NOMO-1 (cell line): ENCODE data around the gene CSAD.

Source experiments
- DNase-seq, 2 experiments: peaks; one replicate each; lab custom pipeline; 2025; ENCODE audit not compliant: unreplicated experiment in 2 of 2; lab: John Stamatoyannopoulos, UW

Gene CSAD

GRCh38 chr12:53159195-53159839 is 21.4 kb downstream of the CSAD start:
- DNase-seq: peak; percentile 50 to 60

DNA sequence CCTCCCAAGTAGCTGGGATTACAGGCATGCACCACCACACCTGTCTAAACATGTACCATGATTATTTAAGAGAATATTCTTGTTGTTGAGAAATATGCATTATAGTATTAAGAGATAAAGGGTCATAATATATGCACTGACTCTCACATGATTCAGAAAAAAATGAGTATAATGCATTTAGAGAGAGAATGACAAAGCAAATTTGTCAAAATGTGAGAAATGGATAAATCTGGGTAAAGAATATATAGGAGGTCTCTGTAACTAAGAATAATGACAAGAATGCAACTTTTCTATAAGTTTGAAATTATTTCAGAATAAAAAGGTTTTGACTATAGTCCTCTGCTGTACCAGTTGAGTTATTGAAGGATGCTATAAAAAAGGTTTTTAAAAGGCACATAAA is 28.3 kb downstream of the CSAD start:
- DNase-seq: no peak

- DNase-seq: no peak
Observed at GRCh38 chr12:53151039-53151438, 29.7 kb downstream of the CSAD start.

DNA sequence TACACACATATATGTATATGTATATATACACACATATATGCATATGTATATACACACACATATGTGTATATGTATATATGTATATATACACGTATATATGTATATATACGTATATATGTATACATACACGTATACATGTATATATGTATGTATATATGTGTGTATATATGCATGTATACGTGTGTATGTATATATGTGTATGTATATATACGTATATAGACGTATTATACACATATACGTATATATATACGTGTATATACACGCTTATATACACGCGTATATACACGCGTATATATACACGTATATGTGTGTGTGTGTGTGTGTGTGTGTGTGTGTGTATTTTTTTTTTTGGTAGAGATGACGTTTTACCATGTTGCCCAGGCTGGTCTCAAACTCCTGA is 33.1 kb downstream of the CSAD start:
- no peak for DNase-seq

DNA sequence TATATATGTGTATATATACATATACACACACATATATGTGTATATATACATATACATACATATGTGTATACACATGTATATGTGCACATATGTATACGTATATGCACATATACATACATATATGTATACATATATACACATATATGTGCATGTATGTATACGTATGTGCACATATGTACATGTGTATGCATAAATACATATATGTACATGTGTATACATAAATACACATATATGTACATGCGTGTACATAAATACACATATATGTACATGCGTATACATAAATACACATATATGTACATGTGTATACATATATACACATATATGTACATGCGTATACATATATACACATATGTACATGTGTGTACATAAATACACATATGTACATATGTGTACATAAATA is 33.5 kb downstream of the CSAD start:
- DNase-seq: no peak

DNA sequence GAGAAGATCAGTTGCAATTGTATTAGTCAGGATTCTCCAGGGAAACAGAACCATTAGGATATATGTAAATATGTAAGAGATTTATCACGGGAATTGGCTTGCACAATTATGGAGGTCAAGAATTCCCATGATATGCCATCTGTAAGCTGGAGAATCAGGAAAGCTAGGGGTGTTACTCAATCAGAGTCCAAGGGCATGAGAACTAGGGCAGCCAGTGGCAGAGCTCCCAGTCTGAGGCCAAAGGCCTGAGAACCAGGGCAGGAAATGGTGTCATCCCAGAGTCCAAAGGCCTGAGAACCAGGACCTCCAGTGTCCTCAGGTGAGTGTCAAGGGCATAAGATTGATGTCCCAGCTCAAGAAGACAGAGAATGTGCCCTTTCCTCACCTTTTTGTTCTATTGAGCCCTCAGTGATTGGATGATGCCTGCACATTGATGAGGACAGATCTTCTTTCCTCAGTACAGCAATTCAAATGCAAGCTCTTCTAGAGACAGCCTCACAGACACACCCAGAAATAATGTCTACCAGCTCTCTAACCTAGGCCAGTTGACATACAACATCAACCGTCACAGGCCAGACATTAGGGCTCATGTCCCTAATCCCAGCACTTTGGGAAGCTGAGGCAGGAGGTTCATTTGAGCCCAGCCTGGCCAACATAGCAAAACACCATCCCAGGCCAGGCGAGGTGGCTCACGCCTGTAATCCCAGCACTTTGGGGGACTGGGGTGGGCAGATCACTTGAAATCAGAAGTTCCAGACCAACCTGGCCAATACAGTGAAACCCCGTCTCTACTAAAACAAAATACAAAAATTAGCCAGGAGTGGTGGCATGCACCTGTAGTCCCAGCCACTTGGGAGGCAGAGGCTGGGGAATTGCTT is 35.1 kb downstream of the CSAD start:
- no peak for DNase-seq

DNA sequence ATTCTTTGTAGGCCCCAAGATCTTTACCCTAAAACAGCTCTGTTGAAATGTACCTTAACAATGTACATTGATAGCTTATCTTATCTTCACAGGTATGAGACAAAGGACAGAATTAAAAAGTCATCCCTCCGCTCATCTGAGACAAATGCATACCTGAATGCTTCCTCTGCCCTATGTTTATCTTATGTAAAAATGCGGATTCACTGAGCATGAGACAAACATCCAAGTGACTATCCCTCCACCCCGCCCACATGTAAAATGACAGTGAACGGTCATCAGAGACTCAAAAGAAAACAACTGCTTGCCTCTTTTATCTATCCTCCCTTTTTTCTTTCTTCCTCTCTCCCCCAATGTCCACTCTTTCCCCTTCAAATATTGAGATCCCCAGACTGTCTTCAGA is 37.4 kb downstream of the CSAD start:
- DNase-seq: no peak

GRCh38 chr12:53133722-53134121 is 47.0 kb downstream of the CSAD start:
- DNase-seq: no peak

DNA sequence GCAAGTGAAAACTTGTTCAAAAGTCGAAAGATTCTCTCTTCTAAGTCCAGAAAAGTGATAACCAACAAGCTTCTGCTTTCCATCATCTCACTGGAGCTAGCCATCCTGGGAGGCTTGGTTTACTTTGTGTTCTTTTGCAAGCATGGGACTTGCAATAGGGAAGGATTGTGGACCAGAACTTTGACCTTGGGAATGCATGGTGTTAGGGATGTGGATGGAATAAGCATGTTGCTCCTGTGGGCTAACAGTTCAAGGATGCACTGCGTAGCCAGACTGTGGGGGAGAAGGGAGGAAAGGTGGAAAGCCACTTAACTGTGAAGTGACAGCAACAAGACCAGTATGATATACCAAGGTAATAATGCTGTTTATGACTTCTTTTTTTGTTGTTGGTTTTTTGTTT is 48.9 kb downstream of the CSAD start:
- no peak for DNase-seq

- DNase-seq: peak; percentile 22 to 30
Observed at GRCh38 chr12:53128780-53129569, 51.8 kb downstream of the CSAD start.

- no peak for DNase-seq
Observed at GRCh38 chr12:53127169-53127568, 53.6 kb downstream of the CSAD start.

DNA sequence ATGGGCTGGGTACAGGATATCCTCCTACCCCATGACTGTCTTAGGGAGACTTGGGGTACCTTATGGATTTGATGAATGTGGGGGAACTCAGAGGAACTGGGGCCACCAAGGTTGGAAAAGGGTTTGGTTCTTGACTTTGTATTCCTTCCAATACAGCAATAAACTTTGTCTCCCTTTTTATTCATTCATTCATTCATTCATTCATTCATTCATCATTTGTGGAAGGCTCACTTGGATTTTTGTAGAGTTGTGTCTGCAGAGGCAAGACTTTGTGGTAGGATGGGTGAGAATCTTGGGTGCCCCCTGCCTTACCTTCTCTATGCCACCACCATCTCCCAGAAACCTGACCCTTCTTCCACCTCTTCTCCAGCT is 56.4 kb downstream of the CSAD start:
- no peak for DNase-seq

DNA sequence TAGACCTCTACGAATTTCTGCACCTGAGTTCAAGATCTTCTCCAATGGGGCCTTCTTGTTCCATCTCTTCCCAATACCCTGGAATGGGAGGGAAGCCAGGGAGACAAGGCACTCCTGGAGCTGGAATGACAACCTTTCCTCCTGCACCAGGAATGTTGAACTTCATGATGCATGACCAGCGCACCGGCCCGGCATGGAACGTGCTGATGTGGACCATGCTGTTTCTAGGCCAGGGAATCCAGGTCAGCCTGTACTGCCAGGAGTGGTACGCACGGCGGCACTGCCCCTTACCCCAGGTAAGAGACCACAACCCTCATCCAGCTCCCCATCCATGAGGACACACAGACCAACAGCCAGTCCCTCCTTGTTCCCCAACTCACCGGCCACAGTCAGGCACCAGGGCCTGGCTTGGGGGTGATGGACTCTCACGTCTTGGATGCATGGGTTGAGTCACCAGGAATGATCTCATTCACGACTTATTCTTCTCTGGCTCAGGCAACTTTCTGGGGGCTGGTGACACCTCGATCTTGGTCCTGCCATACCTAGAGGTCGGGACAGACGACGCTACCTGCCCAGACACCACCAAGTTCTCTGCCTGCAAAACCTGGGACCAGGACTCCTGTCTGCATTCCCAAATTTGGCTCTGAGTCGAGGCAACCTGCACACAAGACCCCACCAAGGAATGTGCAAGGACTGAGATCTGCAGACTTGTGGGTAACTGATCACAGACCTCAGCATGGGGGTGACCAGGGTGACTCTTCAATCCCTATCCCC is 57.0 kb downstream of the CSAD start:
- DNase-seq: no peak

DNA sequence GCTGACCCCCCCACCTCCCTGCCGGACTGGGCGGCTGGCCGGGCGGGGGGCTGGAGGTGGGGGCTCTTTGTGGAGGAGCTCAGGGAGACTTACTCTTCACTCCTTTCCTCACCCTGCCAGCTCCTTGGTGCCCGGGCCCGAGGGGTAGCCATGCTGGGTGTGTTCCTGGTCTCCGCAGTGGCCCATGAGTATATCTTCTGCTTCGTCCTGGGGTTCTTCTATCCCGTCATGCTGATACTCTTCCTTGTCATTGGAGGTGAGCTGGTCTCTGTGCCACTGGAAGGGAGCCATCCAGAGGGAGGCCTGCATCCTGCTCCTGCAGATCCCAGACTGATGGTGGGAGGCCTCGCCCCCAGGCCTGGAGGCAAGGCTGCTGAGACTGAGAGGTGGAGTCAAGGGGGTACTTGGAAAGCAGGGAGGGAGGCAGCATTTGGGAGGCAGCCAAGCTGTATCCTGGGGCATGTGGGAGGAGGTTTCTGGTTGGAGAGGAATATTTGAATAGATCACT is 57.7 kb downstream of the CSAD start:
- no peak for DNase-seq

DNA sequence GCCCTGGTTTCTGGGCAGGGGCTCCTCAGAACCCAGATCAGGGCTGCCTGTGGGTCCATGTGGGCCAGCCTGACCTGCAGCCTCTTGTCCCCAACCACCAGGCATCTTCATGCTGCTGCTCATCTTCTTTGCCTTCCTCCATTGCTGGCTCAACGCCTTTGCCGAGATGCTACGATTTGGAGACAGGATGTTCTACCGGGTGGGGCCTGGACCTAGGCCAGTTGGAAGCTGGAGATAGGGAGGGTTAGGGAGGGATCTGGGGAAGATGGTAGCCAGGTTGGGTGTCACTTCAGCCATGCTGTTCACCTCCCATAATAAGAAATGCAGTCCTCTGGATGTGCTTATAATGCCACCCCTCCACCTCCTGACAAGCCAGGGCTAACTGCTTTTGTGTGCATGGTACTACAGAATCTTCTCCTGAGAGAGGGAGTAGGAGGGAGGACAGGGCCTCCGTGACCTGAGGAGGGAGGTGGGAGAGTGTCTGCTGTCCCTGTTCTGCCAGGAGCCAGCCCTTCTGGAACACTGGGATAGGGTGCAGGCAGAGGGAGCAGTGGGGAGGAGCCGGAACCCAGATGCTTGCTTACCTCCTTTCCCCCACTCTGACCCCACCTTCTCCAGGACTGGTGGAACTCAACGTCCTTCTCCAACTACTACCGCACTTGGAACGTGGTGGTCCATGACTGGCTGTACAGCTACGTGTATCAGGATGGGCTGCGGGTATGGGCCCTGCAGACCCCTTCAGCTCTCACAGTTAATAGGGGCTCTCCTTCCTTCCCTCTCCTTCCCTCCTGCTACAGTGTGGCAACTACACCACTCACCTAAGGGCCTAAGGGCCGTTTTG is 59.8 kb downstream of the CSAD start:
- no peak for DNase-seq

DNA sequence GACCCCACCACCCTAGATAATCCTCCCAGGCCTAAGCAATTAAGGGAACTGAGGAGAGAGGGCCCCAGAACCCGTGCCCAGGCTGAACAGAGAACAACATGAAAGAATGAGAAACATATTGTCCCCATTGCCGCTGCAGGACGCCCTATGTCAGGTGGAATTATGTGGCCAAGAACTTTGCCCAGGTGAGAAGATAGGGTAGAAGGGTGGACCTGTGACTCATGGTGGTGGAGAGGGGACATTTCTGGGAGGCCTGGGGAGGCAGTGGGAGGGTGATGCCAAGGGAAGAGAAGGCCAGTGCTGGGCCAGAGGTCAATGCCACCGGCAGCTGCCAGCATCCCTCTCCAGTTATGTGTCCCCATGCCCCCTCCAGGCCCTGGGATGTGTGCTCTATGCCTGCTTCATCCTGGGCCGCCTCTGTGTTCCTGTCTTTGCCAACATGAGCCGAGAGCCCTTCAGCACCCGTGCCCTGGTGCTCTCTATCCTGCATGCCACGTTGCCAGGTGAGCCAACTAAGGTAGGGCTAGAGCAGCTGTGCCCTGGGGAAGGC is 61.9 kb downstream of the CSAD start:
- DNase-seq: no peak

- no peak for DNase-seq
Observed at GRCh38 chr12:53115891-53116648, 64.7 kb downstream of the CSAD start.

DNA sequence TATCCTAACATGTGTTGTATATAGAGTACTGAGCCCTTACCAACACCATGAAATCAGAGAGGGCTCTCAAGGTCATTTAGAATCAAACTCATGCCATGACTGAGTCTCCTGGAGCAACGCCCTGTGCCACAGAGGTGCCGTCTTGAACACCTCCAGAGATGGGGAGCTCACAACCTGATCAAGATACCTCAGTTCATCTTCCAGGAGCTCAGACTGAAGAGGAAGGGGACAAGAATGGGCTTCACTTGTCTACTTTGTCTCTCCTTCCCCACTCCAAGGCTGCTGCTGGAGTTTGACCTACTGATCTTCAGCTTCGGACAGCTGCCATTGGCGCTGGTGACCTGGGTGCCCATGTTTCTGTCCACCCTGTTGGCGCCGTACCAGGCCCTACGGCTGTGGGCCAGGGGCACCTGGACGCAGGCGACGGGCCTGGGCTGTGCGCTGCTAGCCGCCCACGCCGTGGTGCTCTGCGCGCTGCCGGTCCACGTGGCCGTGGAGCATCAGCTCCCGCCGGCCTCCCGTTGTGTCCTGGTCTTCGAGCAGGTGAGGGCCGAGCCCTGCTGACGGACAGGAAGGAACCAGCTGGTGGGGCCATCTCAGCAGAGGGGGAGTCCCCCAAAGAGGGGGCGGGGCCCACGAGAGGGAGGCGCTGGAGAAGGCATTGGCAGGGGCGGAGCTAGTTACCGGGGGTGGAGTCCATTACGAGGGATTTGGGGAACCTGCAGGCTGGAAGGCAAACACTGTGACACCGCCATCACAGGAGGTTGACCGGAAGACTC is 65.4 kb downstream of the CSAD start:
- DNase-seq: no peak
